Immature natural killer cell (primary cell): ENCODE results near the gene NXPH2. TPM values are rescaled to one million over a fixed set of nuclear protein-coding genes. Genes with fewer than 3 reads are reported as not detected.
"Not testable (repeated sequence)": the region's sequence is repeated elsewhere in the genome, so short reads cannot be mapped to it uniquely, and the experiment has no call there.

ENCODE experiments used
- DNase-seq, 3 donors: peaks; one replicate each; pipeline ENCODE4 v3.0.0; 2022; ENCODE audit warnings: mixed read lengths in 1 of 3
- H3K27ac Mint-ChIP-seq, 6 donors: one replicate each; pipeline ENCODE4 v1.8.0; 2020; ENCODE audit warnings: mixed read lengths in 6 of 6, mild to moderate bottlenecking in 5 of 6, inconsistent platforms in 4 of 6, moderate library complexity in 3 of 6
- H3K27me3 Mint-ChIP-seq, 3 donors: one replicate each; pipeline ENCODE4 v1.8.0; 2020 to 2021; ENCODE audit warnings: low read depth in 3 of 3, mild to moderate bottlenecking in 3 of 3, mixed read lengths in 3 of 3, moderate library complexity in 3 of 3, inconsistent platforms in 1 of 3
- H3K36me3 Mint-ChIP-seq, 3 donors: one replicate each; pipeline ENCODE4 v1.8.0; 2020; ENCODE audit warnings: mixed read lengths in 3 of 3, inconsistent platforms in 2 of 3, mild to moderate bottlenecking in 2 of 3
- H3K4me1 Mint-ChIP-seq, 2 donors: one replicate each; pipeline ENCODE4 v1.8.0; 2020; ENCODE audit warnings: inconsistent platforms in 2 of 2, mild to moderate bottlenecking in 2 of 2, mixed read lengths in 2 of 2, moderate library complexity in 1 of 2
- H3K4me3 Mint-ChIP-seq, 5 donors: one replicate each; pipeline ENCODE4 v1.8.0; 2020; ENCODE audit warnings: mild to moderate bottlenecking in 5 of 5, mixed read lengths in 5 of 5, inconsistent platforms in 3 of 5, moderate library complexity in 3 of 5
- H3K9me3 Mint-ChIP-seq, 6 donors: one replicate each; pipeline ENCODE4 v1.8.0; 2020; ENCODE audit warnings: mild to moderate bottlenecking in 6 of 6, mixed read lengths in 6 of 6, inconsistent platforms in 4 of 6, moderate library complexity in 3 of 6
- polyA plus RNA-seq, 3 donors: library from polyadenylated mRNA; unstranded; fragments of 300-500 nt; fragmentation: Illumina TruSeq; gene quantifications; one replicate each; pipeline ENCODE4 v1.2.3, GENCODE V29; 2021

Gene NXPH2
- polyA plus RNA-seq, 3 donors from 2014 or later = not detected

DNA sequence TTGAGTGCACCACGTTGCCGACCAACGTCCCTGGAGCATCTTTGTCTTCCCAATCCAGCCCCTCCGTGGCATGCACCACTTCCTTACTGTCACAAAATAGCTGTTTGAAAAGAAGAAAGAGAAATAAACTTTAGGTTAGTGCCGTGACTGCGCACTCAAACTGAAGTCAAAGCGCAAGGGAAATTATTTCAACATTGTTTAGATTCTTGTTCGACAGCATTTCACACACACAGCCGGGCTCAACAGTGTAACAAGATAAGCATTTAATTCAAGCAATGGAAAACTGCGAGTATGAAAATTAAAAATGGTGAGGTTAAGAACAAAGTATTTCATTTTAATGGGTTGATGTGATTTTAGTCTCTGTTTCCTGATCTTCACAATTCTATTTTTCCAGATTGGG, 108.6 kb downstream of the NXPH2 start:
- no peak overlapping the region for H3K4me3 Mint-ChIP-seq
- H3K27me3 Mint-ChIP-seq = peaks cover 0 to 4% (median 0%) of the 10 kb centered on the region in 3 donors
- no peak for DNase-seq
- H3K9me3 Mint-ChIP-seq = peaks cover 0 to 5% (median 0%) of the 10 kb centered on the region in 6 donors
- no peaks in the 10 kb centered on the region for H3K36me3 Mint-ChIP-seq
- no peaks in the 10 kb centered on the region for H3K4me1 Mint-ChIP-seq
- no peak overlapping the region for H3K27ac Mint-ChIP-seq

DNA sequence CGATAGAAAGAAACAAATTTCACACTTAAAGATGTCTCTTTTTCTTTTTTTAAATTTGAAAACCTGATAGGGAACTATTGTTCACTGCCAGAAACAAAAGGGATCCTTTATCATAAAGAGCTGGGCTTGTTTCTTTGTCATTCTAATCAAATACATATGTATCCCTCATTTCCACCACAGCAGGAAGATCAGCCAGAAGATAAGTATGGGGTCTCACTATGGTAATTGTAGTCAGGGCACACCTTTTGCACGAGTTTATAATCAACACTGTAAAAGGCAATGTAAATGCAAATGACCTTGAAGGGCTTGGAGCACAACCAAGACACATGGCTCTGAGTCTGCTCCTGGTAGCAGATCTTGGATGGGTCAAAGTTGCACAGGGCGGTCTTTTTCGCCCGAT, 109.5 kb downstream of the NXPH2 start:
- Mint-ChIP-seq H3K4me3 (no peak overlapping the region), H3K9me3 (peaks cover 0 to 5% (median 0%) of the 10 kb centered on the region in 6 donors), H3K27ac (no peak overlapping the region), H3K36me3 (no peaks in the 10 kb centered on the region), H3K27me3 (peaks cover 0 to 4% (median 0%) of the 10 kb centered on the region in 3 donors), H3K4me1 (no peaks in the 10 kb centered on the region)
- DNase-seq = no peak

DNA sequence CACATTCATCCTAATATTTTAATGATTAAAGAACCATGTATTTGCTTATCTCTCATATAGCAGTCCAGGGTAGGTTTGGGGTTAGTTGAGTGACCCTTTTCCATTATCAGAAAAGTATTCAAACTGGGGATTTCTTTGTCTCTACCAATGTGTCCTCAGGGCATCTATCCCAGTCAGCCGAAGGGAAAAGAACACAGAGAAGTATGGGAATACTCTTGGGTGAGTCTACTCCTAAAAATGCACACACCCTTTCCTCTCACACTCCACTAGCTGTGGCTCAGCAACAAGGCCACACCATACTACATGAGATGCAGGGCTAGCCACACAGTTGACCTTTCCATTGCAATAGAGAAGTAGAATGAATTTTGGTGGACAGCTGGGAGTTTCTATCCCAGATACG, 114.3 kb downstream of the NXPH2 start:
- peaks cover 0 to 2% (median under 1%) of the 10 kb centered on the region in 6 donors for H3K9me3 Mint-ChIP-seq
- no peak for DNase-seq
- peaks cover 0 to 1% (median 0%) of the 10 kb centered on the region in 3 donors for H3K27me3 Mint-ChIP-seq
- H3K4me3 Mint-ChIP-seq = no peak overlapping the region
- H3K4me1 Mint-ChIP-seq = no peaks in the 10 kb centered on the region
- H3K36me3 Mint-ChIP-seq = no peaks in the 10 kb centered on the region
- H3K27ac Mint-ChIP-seq = no peak overlapping the region

DNA sequence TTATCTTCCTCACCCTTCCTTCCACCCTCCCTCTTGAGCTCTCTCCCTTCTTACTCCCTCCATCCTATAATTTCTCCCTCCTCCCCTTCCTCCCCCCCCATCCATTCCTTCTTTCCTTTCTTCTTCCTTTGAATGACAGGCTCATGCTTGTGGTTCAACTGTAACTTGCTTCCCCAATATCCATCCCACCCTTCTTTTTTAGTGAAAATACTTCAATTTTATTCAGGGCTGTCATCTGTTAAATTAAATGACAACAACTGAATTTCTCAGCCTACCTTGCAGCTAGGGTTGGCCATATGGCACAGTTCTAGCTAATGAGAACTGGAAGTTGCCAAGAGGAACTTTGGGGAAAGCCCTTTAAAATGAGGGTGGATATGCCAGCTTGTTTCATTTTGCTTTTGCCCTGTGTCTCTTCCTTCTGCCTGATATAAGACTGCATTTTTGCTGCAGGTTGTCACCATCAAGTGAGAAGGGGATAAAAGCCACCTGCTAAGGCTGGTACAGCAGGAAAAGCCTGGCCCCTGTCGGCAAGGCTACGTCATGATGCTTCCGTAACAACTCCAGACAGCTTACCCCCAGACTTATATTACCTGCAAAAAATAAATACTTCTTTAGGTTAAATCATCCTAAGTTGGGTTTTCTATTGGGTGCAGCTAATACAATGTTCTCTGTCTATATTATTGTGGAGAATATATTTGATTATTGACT, 121.8 kb downstream of the NXPH2 start:
- H3K4me1 Mint-ChIP-seq = no peaks in the 10 kb centered on the region
- H3K27me3 Mint-ChIP-seq = peaks cover 0 to 4% (median 3%) of the 10 kb centered on the region in 3 donors
- no peaks in the 10 kb centered on the region for H3K36me3 Mint-ChIP-seq
- DNase-seq = no peak
- no peak overlapping the region for H3K27ac Mint-ChIP-seq
- H3K9me3 Mint-ChIP-seq = peaks cover 0 to 4% (median 0%) of the 10 kb centered on the region in 6 donors
- no peak overlapping the region for H3K4me3 Mint-ChIP-seq

DNA sequence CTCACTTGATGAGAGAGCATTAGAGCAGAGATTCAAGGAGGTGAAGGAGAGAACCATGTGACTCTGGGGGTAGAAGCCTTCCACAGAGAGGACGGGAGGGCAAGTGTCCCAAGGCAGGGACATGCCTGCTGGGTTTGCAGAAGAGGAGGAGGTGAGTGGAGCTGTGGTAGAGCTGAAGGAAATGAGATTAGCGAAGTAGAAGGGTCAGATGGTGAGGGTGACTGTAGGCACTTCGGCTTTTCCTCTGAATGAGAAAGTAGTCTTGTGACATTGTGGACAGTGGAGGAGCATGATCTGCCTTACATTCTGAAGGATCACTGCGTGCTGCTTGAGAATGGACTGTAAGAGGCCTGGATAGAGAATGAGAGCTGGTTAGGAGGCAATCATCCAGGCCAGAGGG, 126.0 kb downstream of the NXPH2 start:
- H3K4me1 Mint-ChIP-seq = no peaks in the 10 kb centered on the region
- no peak overlapping the region for H3K27ac Mint-ChIP-seq
- peaks cover 0 to 12% (median under 1%) of the 10 kb centered on the region in 6 donors for H3K9me3 Mint-ChIP-seq
- no peak overlapping the region for H3K4me3 Mint-ChIP-seq
- H3K27me3 Mint-ChIP-seq = peaks cover 0 to 7% (median 2%) of the 10 kb centered on the region in 3 donors
- H3K36me3 Mint-ChIP-seq = peaks cover 0 to 3% (median 0%) of the 10 kb centered on the region in 3 donors
- no peak for DNase-seq

DNA sequence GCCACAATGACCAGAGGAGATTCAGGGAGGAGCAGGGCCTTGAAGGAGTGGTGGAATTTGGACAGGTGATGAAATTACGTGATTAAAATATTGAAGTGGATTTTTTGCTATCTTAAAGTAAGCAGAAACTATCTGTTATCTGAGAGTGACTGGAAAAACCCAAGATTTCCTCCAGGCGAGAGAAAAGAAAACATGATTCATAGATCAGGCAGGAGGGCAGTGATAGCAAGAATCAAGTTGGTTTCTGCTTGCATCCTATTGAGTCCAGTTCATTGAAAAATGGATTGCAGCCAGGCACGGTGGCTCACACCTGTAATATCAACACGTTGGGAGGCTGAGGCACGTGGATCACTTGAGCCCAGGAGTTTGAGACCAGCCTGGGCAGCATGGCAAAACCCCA, 127.8 kb downstream of the NXPH2 start:
- H3K9me3 Mint-ChIP-seq = peaks cover 0 to 12% (median under 1%) of the 10 kb centered on the region in 6 donors
- H3K27me3 Mint-ChIP-seq = peaks cover 0 to 7% (median 2%) of the 10 kb centered on the region in 3 donors
- no peak overlapping the region for H3K4me3 Mint-ChIP-seq
- H3K27ac Mint-ChIP-seq = no peak overlapping the region
- H3K36me3 Mint-ChIP-seq = peaks cover 0 to 3% (median 0%) of the 10 kb centered on the region in 3 donors
- DNase-seq = no peak
- no peaks in the 10 kb centered on the region for H3K4me1 Mint-ChIP-seq

DNA sequence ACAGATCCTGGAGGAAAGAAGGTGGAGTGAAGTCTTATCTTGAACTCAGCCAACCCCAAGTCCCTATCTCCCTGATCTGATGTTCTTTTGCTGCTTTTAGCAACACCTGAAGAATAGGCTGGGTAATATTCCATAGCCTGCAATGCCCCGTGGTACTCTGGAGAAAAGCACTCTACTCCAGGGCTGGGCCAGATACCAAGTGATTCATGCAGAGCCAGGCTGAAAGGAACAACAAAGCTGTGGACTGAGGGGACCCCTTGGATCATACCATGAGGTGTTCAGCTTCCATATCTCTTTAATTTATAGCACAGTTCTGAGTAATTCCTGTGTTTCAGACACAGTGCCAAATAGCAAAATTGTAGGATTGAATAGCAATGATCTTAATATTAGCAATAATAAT, 130.6 kb downstream of the NXPH2 start:
- H3K27me3 Mint-ChIP-seq = peaks cover 0 to 7% (median 3%) of the 10 kb centered on the region in 3 donors
- no peaks in the 10 kb centered on the region for H3K4me1 Mint-ChIP-seq
- no peak for DNase-seq
- H3K4me3 Mint-ChIP-seq = no peak overlapping the region
- no peak overlapping the region for H3K27ac Mint-ChIP-seq
- H3K36me3 Mint-ChIP-seq = peaks cover 0 to 3% (median 0%) of the 10 kb centered on the region in 3 donors
- peaks cover 0 to 12% (median under 1%) of the 10 kb centered on the region in 6 donors for H3K9me3 Mint-ChIP-seq

DNA sequence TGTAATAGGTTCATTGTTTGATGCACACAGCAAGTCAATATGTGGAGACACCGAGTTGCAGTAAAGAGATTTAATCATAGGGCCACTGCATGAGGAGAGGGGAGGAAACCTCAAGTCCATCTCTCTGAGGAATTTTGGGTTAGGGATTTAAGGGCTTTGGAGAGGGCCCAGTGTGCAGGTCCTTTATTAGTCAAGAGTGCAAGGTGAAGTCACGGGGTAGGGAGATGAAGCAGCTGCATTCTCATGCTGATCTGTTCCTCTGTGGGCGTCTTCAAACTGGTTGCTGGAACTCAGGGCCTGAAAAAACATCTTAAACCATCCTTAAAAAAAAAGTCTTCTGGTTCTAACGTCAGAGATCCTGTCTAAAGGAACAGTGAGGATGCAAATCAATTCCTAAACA, 131.6 kb downstream of the NXPH2 start:
- Mint-ChIP-seq H3K4me3 (no peak overlapping the region), H3K27ac (no peak overlapping the region), H3K27me3 (peaks cover 0 to 5% (median 3%) of the 10 kb centered on the region in 3 donors), H3K36me3 (peaks cover 0 to 3% (median 0%) of the 10 kb centered on the region in 3 donors), H3K4me1 (no peaks in the 10 kb centered on the region), H3K9me3 (peaks cover 0 to 12% (median under 1%) of the 10 kb centered on the region in 6 donors)
- DNase-seq = no peak

DNA sequence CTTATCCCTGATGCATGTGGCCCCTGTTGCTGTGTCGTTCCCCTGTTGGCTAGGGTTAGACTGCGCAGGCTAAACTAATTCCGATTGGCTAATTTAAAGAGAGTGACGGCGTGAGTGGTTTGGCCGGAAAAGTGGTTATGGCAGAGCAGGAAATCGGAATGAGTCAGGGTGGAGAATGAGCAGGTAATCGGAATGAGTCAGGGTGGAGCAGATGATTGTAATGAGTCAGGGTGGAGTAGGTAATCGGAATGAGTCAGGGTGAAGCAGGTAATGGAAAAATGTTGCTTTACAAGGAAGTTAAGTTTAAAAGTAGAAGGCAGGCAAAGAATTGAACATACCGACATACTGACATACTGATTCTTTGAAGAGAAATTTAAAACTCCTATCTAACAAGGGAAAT, 135.4 kb downstream of the NXPH2 start:
- not testable (repeated sequence) for H3K27me3 Mint-ChIP-seq, H3K4me1 Mint-ChIP-seq, DNase-seq, H3K4me3 Mint-ChIP-seq, H3K36me3 Mint-ChIP-seq, H3K27ac Mint-ChIP-seq, H3K9me3 Mint-ChIP-seq

DNA sequence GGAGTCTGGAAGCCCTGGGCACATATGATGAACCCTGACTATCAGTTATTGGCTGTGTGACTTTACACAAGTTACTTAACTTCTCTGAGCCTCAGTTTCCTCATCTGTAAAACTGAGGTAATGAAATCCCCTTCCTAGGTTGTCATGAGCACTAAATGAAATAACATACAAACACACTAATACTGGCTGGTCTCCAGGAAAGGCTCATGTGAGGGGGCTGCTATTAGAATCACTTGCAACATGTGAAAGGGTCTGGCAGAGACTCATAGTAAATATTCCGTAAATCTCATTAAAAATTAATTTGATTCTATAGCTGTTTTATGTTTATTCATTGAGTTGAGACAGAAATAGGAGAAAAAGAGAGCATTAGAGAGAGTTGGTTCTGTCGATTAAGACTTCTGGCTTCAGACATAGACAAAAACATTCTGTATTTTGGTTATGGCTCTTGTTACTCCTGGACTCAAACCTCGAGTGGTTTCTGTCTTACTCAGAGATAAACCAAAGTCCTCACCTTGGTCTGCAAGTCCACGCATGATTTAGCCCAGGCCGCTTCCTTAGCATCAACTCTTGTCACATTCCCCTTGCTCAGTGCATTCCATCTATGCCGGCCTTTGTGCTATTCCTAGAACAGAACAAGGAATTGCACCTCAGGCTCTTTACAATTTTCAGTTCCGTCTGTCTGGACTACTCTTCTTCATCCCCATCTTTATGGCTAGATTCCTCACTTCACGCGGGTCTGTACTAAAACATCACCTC, 139.1 kb downstream of the NXPH2 start:
- Mint-ChIP-seq H3K4me1 (no peaks in the 10 kb centered on the region), H3K36me3 (no peaks in the 10 kb centered on the region), H3K4me3 (no peak overlapping the region)

DNA sequence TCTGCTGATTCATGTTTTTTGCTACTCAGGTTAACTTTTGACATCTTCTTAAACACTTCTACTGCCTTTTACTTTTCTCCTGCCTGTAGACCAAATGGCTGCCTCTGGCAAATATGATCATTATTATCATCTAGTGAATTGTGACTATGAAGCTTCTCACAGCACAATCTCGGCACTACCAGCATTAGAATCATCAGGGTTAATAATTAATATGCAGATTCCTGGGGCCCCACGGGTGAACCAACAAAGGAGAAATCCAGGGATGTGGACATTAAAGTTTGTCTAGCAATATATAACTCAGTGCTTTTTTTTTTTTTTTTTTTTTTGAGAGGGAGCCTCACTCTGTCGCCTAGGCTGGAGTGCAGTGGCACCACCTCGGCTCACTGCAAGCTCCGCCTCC, 142.5 kb downstream of the NXPH2 start:
- Mint-ChIP-seq H3K4me1 (no peaks in the 10 kb centered on the region), H3K4me3 (no peak overlapping the region), H3K36me3 (no peaks in the 10 kb centered on the region), H3K27me3 (peaks cover 1 to 2% (median 2%) of the 10 kb centered on the region in 3 donors), H3K27ac (no peak overlapping the region), H3K9me3 (peaks cover 0 to 3% (median 0%) of the 10 kb centered on the region in 6 donors)
- DNase-seq = no peak

More for the DNA sequence above, 139.1 kb downstream of the NXPH2 start:
- Mint-ChIP-seq H3K27me3 (peaks cover 0 to 2% (median 1%) of the 10 kb centered on the region in 3 donors), H3K27ac (no peak overlapping the region), H3K9me3 (peaks cover 0 to 2% (median 0%) of the 10 kb centered on the region in 6 donors)
- no peak for DNase-seq

DNA sequence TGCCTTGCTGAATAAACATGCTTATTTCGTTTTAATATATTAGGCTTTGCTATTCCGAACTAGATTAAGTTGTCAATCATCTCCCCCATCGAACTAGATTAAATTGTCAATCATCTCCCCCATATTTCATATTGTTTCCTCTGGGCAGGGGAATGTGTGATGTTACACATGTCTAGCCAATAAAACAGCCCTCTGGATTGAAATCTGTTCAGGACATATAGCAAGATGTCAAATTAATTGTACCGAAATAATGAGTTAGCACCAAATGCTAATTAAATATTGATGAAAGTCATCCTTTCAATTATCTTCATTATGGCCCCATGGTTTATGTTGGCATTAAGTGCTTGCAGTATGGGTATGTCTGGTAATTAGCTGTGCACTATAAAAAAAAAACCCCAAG, 143.1 kb downstream of the NXPH2 start:
- Mint-ChIP-seq H3K4me1 (no peaks in the 10 kb centered on the region), H3K4me3 (no peak overlapping the region), H3K27ac (no peak overlapping the region)

DNA sequence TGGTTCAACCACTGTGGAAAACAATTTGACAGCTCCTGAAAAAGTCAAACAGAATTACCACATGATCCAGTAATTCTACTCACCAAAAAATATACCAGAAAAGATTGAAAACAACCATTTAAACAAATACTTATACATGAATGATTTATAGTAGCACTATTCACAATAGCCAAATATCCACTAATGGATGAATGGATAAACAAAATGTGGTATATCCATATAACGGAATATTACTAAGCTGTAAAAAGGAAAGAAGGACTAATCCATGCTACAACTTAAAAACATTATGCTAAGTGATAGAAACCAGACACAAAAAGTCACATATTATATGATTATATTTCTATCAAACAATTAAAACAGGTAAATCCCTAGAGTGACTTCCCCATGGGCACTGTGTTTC, 147.1 kb downstream of the NXPH2 start:
- Mint-ChIP-seq H3K27ac (no peak overlapping the region), H3K4me1 (no peaks in the 10 kb centered on the region), H3K4me3 (no peak overlapping the region), H3K36me3 (no peaks in the 10 kb centered on the region), H3K27me3 (peaks cover 0 to 6% (median 2%) of the 10 kb centered on the region in 3 donors), H3K9me3 (peaks cover 0 to 7% (median 1%) of the 10 kb centered on the region in 6 donors)
- no peak for DNase-seq

More for the DNA sequence above, 143.1 kb downstream of the NXPH2 start:
- no peak for DNase-seq
- H3K36me3 Mint-ChIP-seq = no peaks in the 10 kb centered on the region
- peaks cover 1 to 2% (median 2%) of the 10 kb centered on the region in 3 donors for H3K27me3 Mint-ChIP-seq
- H3K9me3 Mint-ChIP-seq = peaks cover 0 to 7% (median under 1%) of the 10 kb centered on the region in 6 donors

DNA sequence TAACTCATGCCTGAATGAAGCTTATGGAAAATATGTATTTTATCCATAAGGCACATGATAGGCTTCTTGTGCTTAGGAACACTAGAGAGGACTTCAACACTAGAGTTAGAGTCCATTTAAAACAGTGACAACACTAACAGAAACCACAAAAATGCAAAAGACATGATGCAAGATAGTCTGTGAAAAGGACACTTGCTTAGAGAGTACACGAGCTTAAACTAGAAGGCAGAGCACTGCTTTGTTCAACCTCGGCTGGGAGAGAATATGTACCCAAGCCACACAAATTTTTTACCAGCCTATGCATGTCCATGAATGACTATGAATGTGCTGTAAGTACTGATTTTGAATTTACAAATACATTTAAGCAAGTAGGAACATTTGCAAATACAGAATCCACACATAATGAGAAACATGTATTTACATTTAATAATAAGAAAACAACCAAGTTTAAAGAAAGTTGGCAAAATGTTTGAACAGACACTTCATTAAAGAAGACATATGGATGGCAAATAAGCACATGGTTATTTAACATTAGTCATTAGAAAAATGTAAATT, 148.0 kb downstream of the NXPH2 start:
- no peaks in the 10 kb centered on the region for H3K4me1 Mint-ChIP-seq
- peaks cover 0 to 7% (median 1%) of the 10 kb centered on the region in 6 donors for H3K9me3 Mint-ChIP-seq
- no peaks in the 10 kb centered on the region for H3K36me3 Mint-ChIP-seq
- H3K27ac Mint-ChIP-seq = no peak overlapping the region
- H3K27me3 Mint-ChIP-seq = peaks cover 0 to 6% (median 5%) of the 10 kb centered on the region in 3 donors
- no peak for DNase-seq
- H3K4me3 Mint-ChIP-seq = no peak overlapping the region
